HTERT RPE-1 (cell line): ENCODE measurements around the gene ERRFI1.
"Not testable (repeated sequence)": the region's sequence is repeated elsewhere in the genome, so short reads cannot be mapped to it uniquely, and the experiment has no call there.

Source experiments
- in situ Hi-C: fragments of 300-500 bp; cut with MboI; formaldehyde crosslinking; loops from 4 replicates; pipeline ENCODE4 v1.14.3; 2020; ENCODE audit warnings: low sequenced_read_pairs

Gene ERRFI1

DNA sequence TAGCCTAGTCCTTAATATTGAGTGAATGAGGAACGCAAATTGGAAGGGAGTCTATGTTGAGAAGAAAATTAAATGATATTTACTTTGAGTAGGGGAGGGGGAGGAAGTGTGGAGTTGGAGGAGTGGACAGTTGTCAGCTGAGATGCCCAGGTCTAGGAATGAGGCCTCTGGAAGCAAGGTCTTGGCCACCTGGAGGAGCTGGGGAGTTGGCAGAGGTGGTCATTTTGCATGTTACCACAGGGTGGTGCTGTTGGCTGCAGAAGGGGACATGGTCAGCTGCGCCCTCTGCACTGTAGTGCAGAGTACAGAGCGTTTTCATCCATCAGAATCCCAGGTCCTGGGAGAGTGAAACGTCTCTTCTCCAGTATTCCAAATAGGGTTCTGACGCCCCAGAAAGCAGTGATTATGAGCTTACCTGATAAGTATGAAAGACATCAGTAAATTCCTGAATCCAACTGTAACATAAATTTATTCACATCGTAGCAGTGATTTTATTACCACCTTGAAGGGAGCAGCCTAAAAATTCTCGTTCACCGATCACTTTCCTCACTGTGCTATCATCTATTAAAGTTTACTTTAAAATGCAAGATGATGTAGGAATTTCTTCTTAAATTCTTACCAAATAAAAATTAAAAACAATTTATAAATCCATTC, 50.8 kb downstream of the ERRFI1 start:
- in situ Hi-C loops: loop anchor here (25.0 kb wide), 1 partner anchor 337 kb away; the partner anchor contains the start of gene SLC45A1

DNA sequence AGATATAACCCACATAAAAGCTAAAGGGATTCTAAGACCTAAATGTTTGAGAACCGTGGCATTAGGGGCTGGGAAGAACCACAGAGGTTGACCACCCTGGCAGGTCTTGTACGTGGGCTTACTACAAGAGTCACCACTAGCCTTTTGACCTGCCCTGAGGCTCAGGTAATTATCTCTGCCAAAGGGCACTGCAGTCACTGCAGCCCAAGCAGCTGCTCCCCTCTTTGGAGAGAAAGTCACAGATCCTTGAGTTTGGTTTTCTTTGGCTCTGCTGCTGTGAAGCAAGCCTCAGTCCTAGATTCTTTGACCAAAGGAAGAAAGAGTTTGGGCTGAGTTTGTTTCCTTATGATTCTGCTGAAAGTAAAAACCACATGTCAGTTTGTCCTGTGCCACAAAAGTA, 53.0 kb downstream of the ERRFI1 start:
- in situ Hi-C loops: no loop called here

DNA sequence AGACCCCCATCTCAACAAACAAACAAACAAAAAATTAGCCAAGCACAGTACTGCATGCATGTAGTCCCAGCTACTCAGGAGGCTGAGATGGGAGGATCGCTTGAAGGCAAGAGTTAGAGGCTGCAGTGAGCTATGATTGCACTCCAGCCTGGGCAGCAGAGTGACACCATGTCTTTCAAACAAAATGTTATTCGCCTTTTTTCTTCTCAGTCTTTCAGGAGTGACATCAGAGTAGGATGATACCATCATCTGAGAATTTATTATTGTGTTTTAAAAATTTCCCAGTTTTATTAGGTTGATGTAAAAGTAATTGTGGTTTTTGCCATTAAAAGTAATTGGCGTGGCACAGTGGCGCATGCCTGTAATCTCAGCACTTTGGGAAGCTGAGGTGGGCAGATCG, 53.8 kb downstream of the ERRFI1 start:
- in situ Hi-C loops: no loop called here

DNA sequence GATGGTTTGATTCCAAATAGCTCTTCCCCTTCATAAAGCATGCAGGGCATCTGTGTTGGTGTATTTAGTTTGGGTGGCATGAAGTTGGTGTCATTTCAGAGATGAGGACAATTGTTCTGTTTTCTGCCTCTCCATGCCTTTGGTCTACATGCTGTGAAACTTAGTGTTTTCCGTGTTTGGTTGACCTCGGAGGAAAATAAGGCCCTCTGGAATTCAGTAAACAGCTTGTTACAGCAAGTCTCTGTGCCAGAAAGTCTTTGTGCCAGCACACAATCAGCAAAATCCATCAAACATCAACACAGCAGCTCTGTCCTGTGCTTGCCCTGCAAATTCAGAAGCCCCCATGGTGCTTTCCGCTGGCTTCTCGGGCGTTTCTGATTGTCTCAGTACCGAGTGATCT, 55.1 kb downstream of the ERRFI1 start:
- in situ Hi-C loops: no loop called here

DNA sequence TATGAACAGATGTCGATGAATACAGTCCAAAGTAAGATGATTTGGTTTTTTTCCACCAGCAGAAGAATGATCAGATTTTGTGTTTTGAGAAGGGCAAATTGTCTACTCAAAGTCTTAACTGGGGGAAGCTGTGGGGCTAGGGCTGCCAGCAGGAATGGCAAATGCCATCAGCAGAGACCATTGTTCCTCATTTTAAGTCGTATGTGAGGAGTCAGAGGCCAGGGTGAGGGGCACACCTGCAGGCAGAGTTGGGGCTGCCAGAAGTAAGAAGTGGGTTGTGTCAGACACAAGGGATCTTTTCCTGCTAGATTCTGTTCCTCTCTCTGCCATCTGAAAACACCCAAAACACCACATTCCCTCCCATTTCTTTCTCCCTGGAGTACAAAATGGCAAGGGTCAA, 55.9 kb downstream of the ERRFI1 start:
- in situ Hi-C loops: no loop called here

DNA sequence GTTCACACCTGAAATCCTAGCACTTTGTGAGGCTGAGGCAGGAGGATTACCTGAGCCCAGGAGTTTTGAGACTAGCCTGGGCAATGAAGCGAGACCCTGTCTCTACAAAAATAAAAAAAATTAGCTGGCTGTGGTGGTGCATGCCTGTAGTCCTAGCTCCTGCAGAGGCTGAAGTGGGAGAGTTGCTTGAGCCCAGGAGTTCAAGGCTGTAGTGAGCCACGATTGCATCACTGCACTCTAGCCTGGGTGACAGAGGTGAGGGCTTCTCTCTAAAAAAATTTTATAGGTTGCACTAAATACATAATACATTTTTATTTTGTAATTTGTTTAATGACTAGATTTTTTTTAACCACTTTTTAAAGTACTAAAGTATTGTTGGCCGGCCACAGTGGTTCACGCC, 58.5 kb downstream of the ERRFI1 start:
- in situ Hi-C loops: no loop called here

DNA sequence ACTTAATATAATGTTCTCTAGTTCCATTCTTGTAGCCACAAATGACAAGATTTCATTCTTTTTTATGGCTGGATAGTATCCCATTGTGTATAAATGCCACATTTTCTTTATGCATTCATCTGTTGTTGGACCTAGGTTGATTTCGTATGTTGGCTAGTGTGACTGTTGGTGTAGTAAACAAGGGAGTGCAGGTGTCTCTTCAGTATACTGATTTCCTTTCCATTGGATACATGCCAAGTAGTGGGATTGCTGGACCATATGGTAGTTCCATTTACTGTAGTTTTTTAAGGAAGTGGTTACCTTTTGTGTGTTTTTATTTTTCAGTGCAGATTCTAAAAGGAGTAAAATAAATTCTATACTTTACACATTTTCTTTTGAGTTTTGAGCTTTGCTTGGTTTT, 58.9 kb downstream of the ERRFI1 start:
- in situ Hi-C loops: no loop called here

DNA sequence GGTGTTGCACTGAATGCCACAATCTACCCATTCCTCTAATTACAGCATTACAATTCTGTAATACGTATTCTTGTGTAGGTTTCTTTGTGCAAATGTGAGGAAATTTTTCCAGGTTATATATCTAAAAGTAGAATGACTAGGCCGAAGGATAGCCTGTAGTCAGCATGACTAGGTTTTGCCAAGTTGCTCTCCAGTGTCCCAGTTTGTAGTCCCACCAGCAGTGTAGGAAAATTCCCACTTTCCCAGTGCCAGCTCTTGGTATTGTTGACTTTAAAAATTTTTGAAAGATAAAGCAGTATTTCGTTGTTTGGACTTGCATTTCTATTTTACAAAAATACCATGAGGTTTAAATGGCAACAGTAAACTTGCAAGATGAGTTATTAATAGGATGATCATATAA, 61.6 kb downstream of the ERRFI1 start:
- in situ Hi-C loops: no loop called here

DNA sequence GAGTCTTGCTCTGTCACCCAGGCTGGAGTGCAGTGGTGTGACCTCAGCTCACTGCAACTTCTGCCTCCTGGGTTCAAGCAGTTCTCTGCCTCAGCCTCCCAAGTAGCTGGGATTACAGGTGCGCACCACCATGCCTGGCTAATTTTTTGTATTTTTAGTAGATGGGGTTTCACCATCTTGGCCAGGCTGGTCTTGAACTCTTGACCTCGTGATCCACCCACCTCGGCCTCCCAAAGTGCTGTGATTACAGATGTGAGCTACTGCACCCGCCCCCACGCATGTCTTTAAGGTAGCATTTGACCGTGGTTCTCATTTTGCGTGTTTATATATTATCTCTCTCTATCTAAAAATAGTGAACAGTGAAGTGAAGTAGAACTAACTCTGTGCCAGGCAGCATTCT, 62.3 kb downstream of the ERRFI1 start:
- in situ Hi-C loops: not testable (repeated sequence)

DNA sequence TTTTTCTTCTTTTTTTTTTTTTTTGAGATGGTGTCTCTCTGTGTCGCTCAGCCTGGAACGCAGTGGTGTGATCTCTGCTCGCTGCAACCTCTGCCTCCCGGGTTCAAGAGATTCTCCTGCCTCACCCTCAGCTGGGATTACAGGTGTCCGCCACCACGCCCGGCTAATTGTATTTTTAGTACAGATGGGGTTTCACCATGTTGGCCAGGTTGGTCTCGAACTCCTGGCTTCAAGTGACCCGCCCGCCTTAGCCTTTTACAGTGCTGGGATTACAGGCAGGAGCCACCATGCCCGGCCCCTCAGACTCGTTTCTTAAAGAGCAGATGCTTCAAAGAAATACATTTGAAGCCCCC, 62.8 kb downstream of the ERRFI1 start:
- in situ Hi-C loops: not testable (repeated sequence)

DNA sequence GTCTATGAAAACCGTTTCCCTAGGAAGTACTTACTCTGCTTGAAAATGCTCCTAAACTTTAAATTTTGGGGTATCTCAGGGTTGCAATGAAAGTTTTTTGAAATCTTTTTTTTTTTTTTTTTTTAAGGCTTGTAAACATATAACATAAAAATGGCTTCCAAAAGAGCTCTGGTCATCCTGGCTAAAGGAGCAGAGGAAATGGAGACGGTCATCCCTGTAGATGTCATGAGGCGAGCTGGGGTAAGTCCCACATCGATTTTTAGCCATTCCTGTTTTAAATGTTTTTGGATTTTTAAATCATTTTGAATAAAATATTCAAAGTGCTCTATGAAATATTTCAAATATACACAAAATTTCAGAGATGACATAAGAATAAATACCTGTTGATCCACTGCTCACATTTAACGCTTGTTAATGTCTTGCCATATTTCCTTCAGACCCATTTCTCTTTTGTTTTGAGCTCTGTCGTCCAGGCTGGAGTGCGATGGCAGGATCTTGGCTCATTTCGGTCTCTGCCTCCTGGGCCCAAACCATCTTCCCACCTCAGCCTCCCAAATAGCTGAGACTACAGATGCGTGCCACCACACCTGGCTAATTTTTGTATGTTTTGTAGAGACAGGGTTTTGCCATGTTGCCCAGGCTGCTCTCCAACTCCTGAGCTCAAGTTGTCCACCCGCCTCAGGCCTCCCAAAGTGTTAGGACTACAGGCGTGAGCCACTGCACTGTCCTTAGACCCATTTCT, 63.3 kb downstream of the ERRFI1 start:
- in situ Hi-C loops: no loop called here

DNA sequence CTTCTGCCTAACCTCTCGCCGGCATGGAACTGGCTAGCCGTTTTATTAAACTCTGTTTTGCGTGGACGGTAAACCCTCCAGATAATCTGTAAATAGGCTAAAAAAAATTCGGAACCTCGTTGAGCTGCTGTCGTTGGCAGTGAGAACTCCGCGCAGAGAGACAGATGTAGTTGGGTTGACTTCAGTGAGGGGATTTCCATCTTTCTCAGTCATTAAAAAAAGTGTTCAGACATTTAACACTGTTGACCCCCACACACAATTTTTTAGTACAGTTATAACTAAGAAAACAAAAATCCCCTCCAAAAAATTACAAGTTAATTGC, 64.1 kb downstream of the ERRFI1 start:
- in situ Hi-C loops: no loop called here
